HFFc6 (cell line): ENCODE measurements around the gene TGFBR2. TPM values are rescaled to one million over a fixed set of nuclear protein-coding genes. Genes with fewer than 3 reads are reported as not detected.

ENCODE experiments used
- DNase-seq: peaks from one replicate; pipeline ENCODE4 v3.0.0-alpha.2; 2018
- H3K27ac Mint-ChIP-seq: 2 replicates; pipeline ENCODE4 v1.8.0; 2020; ENCODE audit warnings: mild to moderate bottlenecking, mixed read lengths
- H3K27me3 Mint-ChIP-seq: 2 replicates; pipeline ENCODE4 v1.8.0; 2021; ENCODE audit warnings: mild to moderate bottlenecking, moderate library complexity, mixed read lengths; ENCODE audit not compliant: insufficient read depth
- H3K36me3 Mint-ChIP-seq: 2 replicates; pipeline ENCODE4 v1.8.0; 2021; ENCODE audit warnings: low read depth, mixed read lengths
- H3K4me1 Mint-ChIP-seq: 2 replicates; pipeline ENCODE4 v1.8.0; 2020; ENCODE audit warnings: low read depth, mixed read lengths
- H3K4me3 Mint-ChIP-seq: 2 replicates; pipeline ENCODE4 v1.8.0; 2020; ENCODE audit warnings: mild to moderate bottlenecking, moderate library complexity, mixed read lengths
- H3K9me3 Mint-ChIP-seq: 2 replicates; pipeline ENCODE4 v1.8.0; 2020; ENCODE audit warnings: mild to moderate bottlenecking, mixed read lengths
- CTCF ChIP-seq: fragments of 200-600 bp; sonication (generic); IDR thresholded peaks from 2 replicates; pipeline ENCODE4 v1.5.0; 2021; ENCODE audit warnings: antibody characterized with exemption, mild to moderate bottlenecking
- total RNA-seq, 6 experiments: library from RNA; stranded (reverse); fragmentation: NEBNext Ultra II Directional; extraction: Animal tissue kit (Norgen Biotek cat#: 25700); gene quantifications; 2 replicates in 1 of 6; 3 replicates in 5 of 6; pipeline ENCODE4 v1.2.3, GENCODE V29; 2021

Gene TGFBR2
- total RNA-seq, 6 experiments from 2014 or later = 78.5 to 135 (median 118) TPM

GRCh38 chr3:30602946-30603345 is 3.5 kb upstream of the TGFBR2 start:
- Mint-ChIP-seq H3K9me3 (no peaks in the 10 kb centered on the region), H3K4me1 (peaks cover 37% of the 10 kb centered on the region), H3K27me3 (peaks cover 3% of the 10 kb centered on the region; the same call in 1 of the 2 replicates), H3K4me3 (no peak overlapping the region), H3K27ac (no peak overlapping the region), H3K36me3 (0 out of 2 replicates have a peak, but pooled peaks cover 6% of the 10 kb centered on the region)
- DNase-seq = no peak
- no peak for TF ChIP-seq CTCF

GRCh38 chr3:30604093-30604492 is 2.3 kb upstream of the TGFBR2 start:
- Mint-ChIP-seq H3K27ac (0 out of 2 replicates have a peak overlapping the region, but pooled peaks have one; percentile 13), H3K4me1 (peaks cover 45% of the 10 kb centered on the region), H3K27me3 (peaks cover 3% of the 10 kb centered on the region; the same call in 1 of the 2 replicates), H3K4me3 (peak overlapping the region; percentile 10; the same call in 1 of the 2 replicates), H3K36me3 (peaks cover 17% of the 10 kb centered on the region), H3K9me3 (peaks cover 6% of the 10 kb centered on the region; the same call in 1 of the 2 replicates)
- no peak for DNase-seq
- TF ChIP-seq CTCF = no peak

GRCh38 chr3:30604558-30604957 is 1.8 kb upstream of the TGFBR2 start:
- no peak for TF ChIP-seq CTCF
- no peak for DNase-seq
- H3K27ac Mint-ChIP-seq = peak overlapping the region; percentile 13; the same call in 1 of the 2 replicates
- peaks cover 6% of the 10 kb centered on the region; the same call in 1 of the 2 replicates for H3K9me3 Mint-ChIP-seq
- peaks cover 19% of the 10 kb centered on the region for H3K36me3 Mint-ChIP-seq
- H3K4me3 Mint-ChIP-seq = peak overlapping the region; percentile 10; the same call in 1 of the 2 replicates
- H3K4me1 Mint-ChIP-seq = peaks cover 45% of the 10 kb centered on the region
- peaks cover 3% of the 10 kb centered on the region; the same call in 1 of the 2 replicates for H3K27me3 Mint-ChIP-seq

- H3K4me3 Mint-ChIP-seq = no peak overlapping the region
- H3K9me3 Mint-ChIP-seq = peaks cover 6% of the 10 kb centered on the region; the same call in 1 of the 2 replicates
- H3K27ac Mint-ChIP-seq = no peak overlapping the region
- peaks cover 24% of the 10 kb centered on the region for H3K36me3 Mint-ChIP-seq
- no peak for TF ChIP-seq CTCF
- DNase-seq = no peak
- peaks cover 3% of the 10 kb centered on the region; the same call in 1 of the 2 replicates for H3K27me3 Mint-ChIP-seq
- H3K4me1 Mint-ChIP-seq = peaks cover 47% of the 10 kb centered on the region
These were observed 1.4 kb upstream of the TGFBR2 start for GRCh38 chr3:30605005-30605404.

- TF ChIP-seq CTCF = no peak
- H3K4me1 Mint-ChIP-seq = peaks cover 55% of the 10 kb centered on the region
- DNase-seq = no peak
- H3K9me3 Mint-ChIP-seq = peaks cover 6% of the 10 kb centered on the region; the same call in 1 of the 2 replicates
- H3K27ac Mint-ChIP-seq = peak overlapping the region; percentile 87
- H3K27me3 Mint-ChIP-seq = peaks cover 3% of the 10 kb centered on the region; the same call in 1 of the 2 replicates
- peaks cover 27% of the 10 kb centered on the region for H3K36me3 Mint-ChIP-seq
- peak overlapping the region; percentile 98 for H3K4me3 Mint-ChIP-seq
These were observed 598 bp upstream of the TGFBR2 start for GRCh38 chr3:30605706-30606300.
